MCF 10A (cell line): ENCODE data around the gene GPD1L. TPM values are rescaled to one million over a fixed set of nuclear protein-coding genes. Genes with fewer than 3 reads are reported as not detected.

Experiments used
- BruUV-seq: library from RNA; stranded (reverse); fragments of 400-500 nt; replicated peaks from 2 replicates; lab custom pipeline; 2021; lab: Mats Ljungman, UMichigan
- CTCF ChIA-PET: fragments of 300-600 bp; sonication (Branson Sonifier 250); formaldehyde crosslinking; extraction: SDS; loops from one replicate; lab custom pipeline; 2021; ENCODE audit warnings: antibody characterized with exemption, inconsistent platforms; lab: Yijun Ruan, JAX
- POLR2A ChIA-PET: fragments of 300-600, 350-650 bp; sonication (Branson Sonifier 250); formaldehyde crosslinking; extraction: SDS; loops from one replicate; lab custom pipeline; 2020; ENCODE audit warnings: antibody characterized with exemption, inconsistent platforms; lab: Yijun Ruan, JAX
- DNase-seq: peaks from one replicate; pipeline ENCODE4 v3.0.0-alpha.2; 2018; ENCODE audit not compliant: unreplicated experiment
- H3K27ac Mint-ChIP-seq: one replicate; pipeline ENCODE4 v1.8.0; 2022; ENCODE audit warnings: mild to moderate bottlenecking, low read depth, mixed read lengths; ENCODE audit not compliant: unreplicated experiment
- H3K27me3 Mint-ChIP-seq: one replicate; pipeline ENCODE4 v1.8.0; 2022; ENCODE audit warnings: mixed read lengths; ENCODE audit not compliant: insufficient read depth, unreplicated experiment
- H3K36me3 Mint-ChIP-seq: one replicate; pipeline ENCODE4 v1.8.0; 2022; ENCODE audit warnings: mild to moderate bottlenecking, moderate library complexity, mixed read lengths; ENCODE audit not compliant: insufficient read depth, unreplicated experiment
- H3K4me1 Mint-ChIP-seq: one replicate; pipeline ENCODE4 v1.8.0; 2022; ENCODE audit warnings: mixed read lengths; ENCODE audit not compliant: insufficient read depth, unreplicated experiment
- H3K4me3 Mint-ChIP-seq: one replicate; pipeline ENCODE4 v1.8.0; 2022; ENCODE audit warnings: mild to moderate bottlenecking, moderate library complexity, mixed read lengths; ENCODE audit not compliant: unreplicated experiment
- H3K9me3 Mint-ChIP-seq: one replicate; pipeline ENCODE4 v1.8.0; 2022; ENCODE audit warnings: mixed read lengths; ENCODE audit not compliant: unreplicated experiment
- intact Hi-C: fragments of 100-400 bp; cut with micrococcal nuclease; formaldehyde crosslinking; loops from 2 replicates; pipeline ENCODE4 v1.14.1; 2022
- total RNA-seq: library from RNA; stranded (reverse); gene quantifications from 2 replicates; pipeline ENCODE4 v1.2.3, GENCODE V29; 2022
- TF ChIP-seq, protein P1 (sequence below): fragments of 200-600 bp; IDR thresholded peaks from one replicate; pipeline ENCODE4 v1.8.0; 2022; ENCODE audit warnings: antibody characterized with exemption, mild to moderate bottlenecking; ENCODE audit not compliant: unreplicated experiment

Gene GPD1L
- total RNA-seq, 1 experiment from 2014 or later, result 9.7 TPM

- Mint-ChIP-seq H3K36me3 (peaks cover 6% of the 10 kb centered on the region), H3K4me1 (no peaks in the 10 kb centered on the region), H3K4me3 (no peak overlapping the region), H3K27ac (no peak overlapping the region), H3K27me3 (peaks cover 29% of the 10 kb centered on the region), H3K9me3 (peaks cover 33% of the 10 kb centered on the region)
- TF ChIP-seq, protein P1, sequence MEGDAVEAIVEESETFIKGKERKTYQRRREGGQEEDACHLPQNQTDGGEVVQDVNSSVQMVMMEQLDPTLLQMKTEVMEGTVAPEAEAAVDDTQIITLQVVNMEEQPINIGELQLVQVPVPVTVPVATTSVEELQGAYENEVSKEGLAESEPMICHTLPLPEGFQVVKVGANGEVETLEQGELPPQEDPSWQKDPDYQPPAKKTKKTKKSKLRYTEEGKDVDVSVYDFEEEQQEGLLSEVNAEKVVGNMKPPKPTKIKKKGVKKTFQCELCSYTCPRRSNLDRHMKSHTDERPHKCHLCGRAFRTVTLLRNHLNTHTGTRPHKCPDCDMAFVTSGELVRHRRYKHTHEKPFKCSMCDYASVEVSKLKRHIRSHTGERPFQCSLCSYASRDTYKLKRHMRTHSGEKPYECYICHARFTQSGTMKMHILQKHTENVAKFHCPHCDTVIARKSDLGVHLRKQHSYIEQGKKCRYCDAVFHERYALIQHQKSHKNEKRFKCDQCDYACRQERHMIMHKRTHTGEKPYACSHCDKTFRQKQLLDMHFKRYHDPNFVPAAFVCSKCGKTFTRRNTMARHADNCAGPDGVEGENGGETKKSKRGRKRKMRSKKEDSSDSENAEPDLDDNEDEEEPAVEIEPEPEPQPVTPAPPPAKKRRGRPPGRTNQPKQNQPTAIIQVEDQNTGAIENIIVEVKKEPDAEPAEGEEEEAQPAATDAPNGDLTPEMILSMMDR, result no peak
- BruUV-seq, result no TSS peak
- ChIA-PET CTCF (no interaction called here), POLR2A (no interaction called here)
- no peak for DNase-seq
- intact Hi-C loops, result no loop called here
Measured at GRCh38 chr3:32097768-32098167, 8.7 kb upstream of the GPD1L start.

- Mint-ChIP-seq H3K27ac (no peak overlapping the region), H3K36me3 (no peaks in the 10 kb centered on the region), H3K4me3 (no peak overlapping the region), H3K4me1 (no peaks in the 10 kb centered on the region), H3K27me3 (peaks cover 22% of the 10 kb centered on the region), H3K9me3 (peaks cover 27% of the 10 kb centered on the region)
- intact Hi-C loops, result no loop called here
- no TSS peak for BruUV-seq
- CTCF ChIA-PET, result no interaction called here
- POLR2A ChIA-PET, result no interaction called here
- DNase-seq, result no peak
- TF ChIP-seq, protein P1, result no peak
Measured at GRCh38 chr3:32098528-32098927, 7.9 kb upstream of the GPD1L start.

DNA sequence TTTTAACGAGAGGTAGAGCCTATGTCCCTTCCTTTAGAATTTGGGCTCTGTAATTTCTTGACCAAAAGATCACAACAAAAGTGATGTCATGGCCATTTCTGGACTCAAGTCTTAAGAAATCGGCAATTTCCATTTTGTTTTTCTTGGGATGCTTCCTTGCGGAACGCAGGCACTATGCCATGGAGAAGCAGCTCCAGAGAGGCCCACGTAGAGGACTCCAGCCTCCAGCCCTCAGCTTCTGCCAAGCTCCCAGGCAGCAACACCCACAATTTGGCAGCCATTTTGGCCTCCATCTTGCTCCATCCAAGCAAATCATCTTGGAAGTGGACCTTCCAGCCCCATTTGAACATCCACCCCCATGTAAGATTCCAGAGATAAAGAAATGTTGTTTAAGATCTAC is 6.0 kb upstream of the GPD1L start:
- ChIA-PET POLR2A (no interaction called here), CTCF (no interaction called here)
- no peak for DNase-seq
- peaks cover 27% of the 10 kb centered on the region for H3K9me3 Mint-ChIP-seq
- H3K4me1 Mint-ChIP-seq, result no peaks in the 10 kb centered on the region
- intact Hi-C loops, result no loop called here
- no peak overlapping the region for H3K4me3 Mint-ChIP-seq
- TF ChIP-seq, protein P1, result no peak
- no peak overlapping the region for H3K27ac Mint-ChIP-seq
- BruUV-seq, result no TSS peak
- no peaks in the 10 kb centered on the region for H3K36me3 Mint-ChIP-seq
- peaks cover 12% of the 10 kb centered on the region for H3K27me3 Mint-ChIP-seq

- intact Hi-C loops, result no loop called here
- POLR2A ChIA-PET, result no interaction called here
- no TSS peak for BruUV-seq
- H3K27me3 Mint-ChIP-seq, result peaks cover 12% of the 10 kb centered on the region
- CTCF ChIA-PET, result no interaction called here
- peaks cover 27% of the 10 kb centered on the region for H3K9me3 Mint-ChIP-seq
- no peak for DNase-seq
- H3K27ac Mint-ChIP-seq, result no peak overlapping the region
- TF ChIP-seq, protein P1, result no peak
- H3K36me3 Mint-ChIP-seq, result no peaks in the 10 kb centered on the region
- no peaks in the 10 kb centered on the region for H3K4me1 Mint-ChIP-seq
- no peak overlapping the region for H3K4me3 Mint-ChIP-seq
Measured at GRCh38 chr3:32102289-32102688, 4.1 kb upstream of the GPD1L start.
